NOMO-1 treated with dmso at 0.1 percent for 144 hours (cell line): ENCODE data around the gene ACTR1B.
A peak's percentile ranks its signal among the peaks of the same experiment; 100 is the strongest.
"Not testable (repeated sequence)": the region's sequence is repeated elsewhere in the genome, so short reads cannot be mapped to it uniquely, and the experiment has no call there.

Experiments used
- DNase-seq: peaks from one replicate; lab custom pipeline; 2025; ENCODE audit not compliant: unreplicated experiment; lab: John Stamatoyannopoulos, UW

Gene ACTR1B

DNA sequence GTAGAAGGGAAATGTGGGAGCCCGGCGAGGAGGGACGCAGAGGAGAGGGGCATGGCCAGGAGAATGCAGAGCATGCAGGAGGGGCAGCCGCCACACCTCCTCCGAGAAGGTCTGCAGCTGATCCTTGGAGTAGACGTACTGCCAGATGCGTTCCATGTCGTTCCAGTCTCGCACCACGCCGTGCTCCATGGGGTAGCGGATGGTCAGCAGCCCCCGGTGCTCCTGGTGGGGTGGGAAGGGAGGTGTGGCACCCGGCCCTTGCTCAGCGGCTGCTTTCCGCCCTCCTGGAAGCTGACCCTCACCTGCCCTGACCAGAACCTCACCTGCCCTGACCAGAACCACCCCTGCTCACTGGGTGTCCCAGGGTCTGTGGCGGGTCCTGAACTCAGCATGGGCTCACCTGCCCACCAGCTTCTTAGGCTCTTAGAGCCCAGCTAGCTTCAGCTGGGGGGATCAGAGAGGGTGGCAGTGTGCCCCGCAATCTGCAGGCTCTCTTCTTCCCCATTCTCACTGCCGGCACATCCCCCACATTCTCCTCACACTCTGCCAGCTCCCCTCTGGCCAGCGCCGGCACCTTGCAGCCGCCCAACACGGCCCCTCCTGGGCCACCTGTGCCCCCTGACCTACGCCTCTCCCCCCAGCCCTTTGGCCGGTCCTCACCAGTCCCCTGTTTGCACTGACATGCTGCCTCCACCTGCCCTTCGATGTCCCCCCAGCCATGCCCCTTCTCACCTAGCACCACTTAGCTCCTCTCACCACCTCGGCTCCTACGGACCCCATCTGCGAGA is 4.4 kb downstream of the ACTR1B start:
- no peak for DNase-seq

DNA sequence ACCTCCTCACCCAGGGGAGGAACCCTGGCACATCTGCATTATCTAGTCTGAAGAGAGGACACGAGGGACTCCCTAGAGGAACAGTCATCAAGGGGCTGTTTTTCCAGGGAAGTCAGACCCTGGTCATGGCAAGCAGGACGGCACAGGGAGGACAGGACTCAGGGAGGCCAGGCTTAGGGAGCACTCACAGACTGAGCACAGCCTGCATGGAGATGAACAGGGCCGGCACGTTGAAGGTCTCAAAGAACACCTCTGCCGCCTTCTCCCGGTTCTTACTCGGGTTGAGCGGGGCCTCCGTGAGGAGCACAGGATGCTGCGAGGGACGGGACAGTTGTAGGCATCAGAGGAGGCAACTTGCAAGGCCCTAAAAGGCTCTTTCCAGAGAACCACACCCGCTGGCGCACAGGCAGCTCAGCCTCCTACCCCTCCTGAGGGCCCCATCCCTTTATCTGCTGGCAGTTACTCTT is 5.1 kb downstream of the ACTR1B start:
- DNase-seq = no peak

DNA sequence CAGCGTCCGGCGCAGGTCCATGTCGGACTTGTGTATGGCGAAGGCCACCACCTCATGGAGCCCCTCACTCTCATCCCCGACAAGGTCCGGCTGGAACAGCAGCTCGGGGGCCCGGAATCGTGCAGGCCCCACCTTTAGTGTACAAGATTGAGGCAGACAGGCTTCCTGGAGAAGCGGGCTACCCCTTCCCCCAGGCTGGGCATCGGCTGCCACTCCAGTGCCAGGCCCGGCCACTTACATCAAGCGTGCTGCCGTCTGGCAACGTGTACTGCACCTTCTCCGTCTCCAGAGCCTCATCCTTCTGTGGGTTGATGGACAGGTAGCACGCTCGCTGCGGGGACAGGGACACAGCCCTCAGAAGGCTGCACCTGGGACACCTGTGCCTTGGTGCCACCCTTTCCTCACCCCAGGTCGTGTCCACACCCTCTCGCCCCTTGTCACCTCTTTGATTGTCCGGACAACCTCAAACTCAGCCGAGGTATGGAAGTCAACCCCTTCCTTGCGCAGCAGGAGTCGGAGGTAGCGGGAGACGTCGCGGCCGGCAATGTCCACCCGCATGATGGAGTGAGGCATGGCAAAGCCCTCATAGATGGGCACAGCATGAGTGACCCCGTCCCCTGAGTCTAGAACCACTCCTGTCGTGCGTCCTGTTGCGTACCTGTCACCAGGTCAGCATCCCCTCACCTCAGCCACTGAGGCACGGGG is 5.7 kb downstream of the ACTR1B start:
- no peak for DNase-seq

DNA sequence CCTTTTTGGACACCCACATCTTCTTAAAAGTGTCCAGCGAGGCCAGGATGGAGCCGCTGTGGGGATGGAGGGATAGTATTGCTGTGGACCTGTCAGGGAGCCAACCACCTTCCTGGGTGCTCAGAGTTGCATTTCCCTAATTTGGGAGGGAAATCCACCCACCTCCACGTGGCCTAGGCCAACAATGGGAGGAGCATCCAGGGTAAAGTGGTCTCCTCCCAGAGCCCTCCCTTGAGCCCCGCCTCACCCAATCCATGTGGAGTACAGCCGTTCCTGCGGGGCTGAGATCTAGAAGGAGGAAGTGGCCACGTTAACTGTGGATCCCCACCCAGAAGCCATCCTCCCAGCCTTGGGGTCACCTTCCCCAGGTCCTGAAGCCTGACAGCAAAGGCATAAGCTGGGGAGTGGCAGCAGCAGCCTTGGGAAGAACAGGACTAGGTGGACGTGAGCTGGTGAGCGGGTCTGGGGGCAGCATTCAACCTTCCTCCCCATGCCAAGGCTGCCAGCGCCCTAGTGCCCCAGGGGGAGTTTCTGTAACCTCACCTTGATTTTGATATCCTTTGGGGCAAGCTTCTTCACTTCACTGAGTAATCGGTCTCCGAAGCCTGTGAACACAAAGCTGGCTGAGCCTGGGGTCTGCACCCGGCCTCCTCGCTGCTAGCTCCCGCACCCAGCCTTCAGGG is 6.8 kb downstream of the ACTR1B start:
- no peak for DNase-seq

DNA sequence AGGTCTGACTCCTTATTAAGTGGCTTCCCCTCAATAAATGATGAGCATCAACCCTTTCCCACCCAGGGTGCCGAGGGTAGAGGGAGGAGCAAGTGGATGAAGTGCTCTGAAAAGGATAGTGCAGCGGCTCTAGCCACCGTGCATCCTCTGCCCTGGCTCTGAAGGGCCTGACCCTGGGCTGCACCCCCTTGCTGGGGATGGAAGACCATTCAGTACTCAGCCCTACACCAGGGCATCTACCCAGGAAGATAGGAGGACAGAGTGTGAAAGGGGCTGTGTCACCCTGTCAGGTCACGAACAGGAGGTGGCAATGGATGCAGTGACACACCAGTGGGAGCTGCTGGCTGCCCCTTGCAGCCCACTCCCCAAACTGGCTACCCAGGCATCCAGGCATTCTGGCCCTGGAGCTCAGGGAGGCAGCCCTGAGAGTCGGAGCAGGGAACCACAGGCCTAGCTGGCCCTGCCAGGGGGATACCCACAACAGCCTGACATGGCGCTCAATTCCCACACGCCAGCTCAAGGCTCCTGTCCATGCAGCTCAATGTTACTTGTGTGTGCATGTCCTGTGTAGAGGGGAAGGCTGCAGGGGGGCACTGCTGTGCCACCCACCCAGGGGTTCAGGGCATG is 7.6 kb downstream of the ACTR1B start:
- no peak for DNase-seq

DNA sequence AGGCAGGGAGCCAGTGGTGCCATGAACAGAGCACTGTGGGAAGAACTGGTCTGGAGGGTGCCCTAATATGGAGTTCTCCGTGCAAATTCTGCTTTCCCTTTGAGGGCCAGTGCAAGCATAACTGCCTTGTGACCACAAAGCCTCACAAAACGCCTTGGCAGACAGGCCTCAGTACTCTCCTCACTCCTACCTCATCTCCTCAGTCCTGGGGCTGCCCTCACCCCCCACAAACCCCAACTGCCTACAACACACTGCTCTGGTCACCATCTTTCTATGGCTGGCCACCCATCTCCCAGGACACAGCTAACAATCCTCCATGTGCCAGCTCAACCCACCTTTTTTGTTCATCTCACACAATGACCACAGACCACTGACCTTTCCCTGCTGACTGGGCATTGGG is 9.1 kb downstream of the ACTR1B start:
- no peak for DNase-seq

DNA sequence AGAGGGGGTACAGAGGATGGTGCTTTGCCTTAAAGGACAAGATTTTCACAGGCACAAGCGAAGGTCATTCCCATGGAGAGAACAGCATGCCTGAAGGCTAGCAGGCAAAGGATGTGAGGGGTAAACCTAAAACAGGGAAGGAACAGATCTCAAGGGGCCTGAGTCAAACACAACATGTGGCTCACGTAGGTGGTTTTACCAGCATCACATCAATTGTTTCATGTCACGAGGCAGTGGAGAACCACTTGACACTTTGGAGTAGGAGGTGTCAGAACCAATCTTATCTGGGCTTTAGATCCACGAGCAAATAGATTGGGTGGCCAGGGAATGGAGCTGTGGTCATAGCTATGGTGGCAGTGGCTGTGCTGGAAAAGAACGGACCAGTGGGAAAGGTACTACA is 9.5 kb downstream of the ACTR1B start:
- no peak for DNase-seq

DNA sequence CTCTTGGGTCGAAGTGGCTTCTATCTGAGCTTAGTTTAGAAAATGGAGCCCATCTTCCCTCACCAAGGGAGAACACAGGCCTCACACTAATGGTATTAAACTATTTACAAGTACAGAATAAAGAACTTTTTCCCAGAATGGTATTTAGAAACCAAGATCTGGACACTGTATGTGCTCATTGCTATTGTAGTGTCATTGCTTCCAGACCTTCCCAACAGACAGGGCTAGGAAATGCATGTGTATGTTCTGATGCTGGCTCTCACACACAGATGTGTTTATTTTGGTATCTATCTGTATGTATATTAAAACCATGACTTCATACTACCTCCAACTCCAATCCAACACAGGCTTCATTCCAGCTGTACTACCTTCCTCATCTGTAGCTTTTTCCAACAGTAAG is 10.0 kb downstream of the ACTR1B start:
- DNase-seq = no peak

DNA sequence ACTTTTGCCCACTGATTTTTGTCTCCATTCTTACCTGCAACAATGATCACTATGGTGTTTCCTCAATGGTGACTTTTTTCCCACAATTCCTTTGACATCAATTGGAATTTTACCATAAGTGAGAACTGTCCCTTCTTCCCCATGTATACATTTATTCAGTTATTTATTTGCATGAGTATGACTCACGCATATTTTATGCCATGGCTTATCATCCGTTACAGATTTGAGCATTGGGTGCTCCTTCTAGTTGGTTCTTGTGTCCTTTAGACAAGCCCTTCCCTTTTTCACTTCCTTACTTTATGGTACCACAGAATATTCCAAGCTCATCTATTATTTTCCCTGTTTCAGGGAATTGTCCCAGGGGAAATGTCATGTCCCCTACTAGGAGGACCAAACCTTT is 10.4 kb downstream of the ACTR1B start:
- DNase-seq = no peak

DNA sequence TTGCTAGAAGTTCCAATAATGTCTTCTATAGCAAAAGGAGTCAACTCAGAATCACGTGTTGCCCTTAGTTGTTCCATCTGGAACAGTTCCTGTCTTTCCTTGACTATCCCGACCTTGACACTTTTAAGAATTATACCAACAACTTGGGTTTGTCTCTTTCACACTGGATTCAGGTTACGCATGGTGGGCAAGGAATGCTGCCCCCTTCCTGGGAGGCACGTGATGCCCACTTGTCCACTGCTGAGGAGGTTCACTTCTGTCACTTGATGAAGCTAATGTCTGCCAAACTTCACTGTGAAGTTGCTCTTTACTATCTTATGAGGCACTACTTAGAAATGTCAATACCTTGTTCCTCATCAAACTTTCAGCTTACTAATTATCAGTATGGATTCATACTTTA is 12.7 kb downstream of the ACTR1B start:
- no peak for DNase-seq

DNA sequence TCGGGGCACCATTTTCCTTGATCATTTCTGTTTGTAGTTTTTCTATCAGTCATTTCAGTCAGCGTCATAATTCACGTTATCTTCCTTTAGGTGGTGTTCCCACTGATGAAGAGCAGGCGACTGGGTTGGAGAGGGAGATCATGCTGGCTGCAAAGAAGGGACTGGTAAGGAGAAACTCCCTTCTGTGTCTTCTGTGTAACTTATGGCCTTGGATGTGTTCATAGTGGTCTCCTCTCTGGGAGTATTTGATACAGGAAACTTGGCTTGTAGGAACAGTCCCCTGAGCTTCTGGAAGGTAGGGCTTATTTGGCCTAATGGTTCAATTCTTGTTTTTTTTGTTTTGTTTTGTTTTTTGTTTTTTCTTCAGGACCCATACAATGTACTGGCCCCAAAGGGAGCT is 16.9 kb downstream of the ACTR1B start:
- no peak for DNase-seq

DNA sequence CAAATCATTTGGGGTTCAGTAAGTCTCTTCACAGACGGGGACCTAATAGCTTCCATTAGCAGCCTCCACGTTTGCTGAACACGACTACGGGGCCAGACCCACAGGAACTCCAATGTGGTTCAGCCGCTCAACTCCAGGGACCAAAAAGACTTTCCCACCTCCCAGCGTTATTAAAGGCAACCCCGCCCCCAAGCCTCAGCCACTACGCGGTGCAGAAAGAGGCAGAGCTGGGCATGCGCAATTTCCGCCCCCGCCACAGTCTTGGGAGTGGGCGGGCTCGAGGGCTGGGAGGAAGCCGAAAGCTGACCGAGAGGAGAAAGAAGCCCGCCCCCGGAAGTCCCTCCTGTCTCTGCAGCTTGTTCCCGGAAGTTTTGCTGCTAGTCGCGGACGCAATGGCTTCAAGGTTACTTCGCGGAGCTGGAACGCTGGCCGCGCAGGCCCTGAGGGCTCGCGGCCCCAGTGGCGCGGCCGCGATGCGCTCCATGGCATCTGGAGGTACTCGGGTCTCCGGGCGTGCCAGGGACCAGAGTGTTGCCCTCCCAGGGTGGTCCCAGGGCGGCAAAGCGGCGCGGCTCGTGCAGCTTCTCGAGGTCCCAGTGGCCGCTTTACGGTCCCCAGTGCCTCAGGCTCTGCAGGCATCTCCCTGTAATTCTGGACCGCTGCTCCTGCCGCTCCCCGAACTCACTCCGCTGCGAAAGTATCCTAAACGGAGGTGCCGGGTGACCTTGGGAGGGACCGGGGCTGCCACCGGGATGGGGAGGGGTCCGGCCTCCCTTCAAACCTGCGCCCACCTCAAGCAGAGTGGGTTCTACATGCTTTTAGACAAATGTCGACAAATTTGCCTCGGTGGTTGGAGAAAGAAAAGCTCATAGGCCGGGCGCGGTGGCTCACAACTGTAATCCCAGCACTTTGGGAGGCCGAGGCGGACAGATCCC is 17.9 kb downstream of the ACTR1B start, which contains the start of gene COX5B:
Gene COX5B (plus strand): TSS at position 368 of the 935 bp plus-strand sequence. CDS start 25 bp downstream, at position 393.
- DNase-seq = peak; percentile 98

DNA sequence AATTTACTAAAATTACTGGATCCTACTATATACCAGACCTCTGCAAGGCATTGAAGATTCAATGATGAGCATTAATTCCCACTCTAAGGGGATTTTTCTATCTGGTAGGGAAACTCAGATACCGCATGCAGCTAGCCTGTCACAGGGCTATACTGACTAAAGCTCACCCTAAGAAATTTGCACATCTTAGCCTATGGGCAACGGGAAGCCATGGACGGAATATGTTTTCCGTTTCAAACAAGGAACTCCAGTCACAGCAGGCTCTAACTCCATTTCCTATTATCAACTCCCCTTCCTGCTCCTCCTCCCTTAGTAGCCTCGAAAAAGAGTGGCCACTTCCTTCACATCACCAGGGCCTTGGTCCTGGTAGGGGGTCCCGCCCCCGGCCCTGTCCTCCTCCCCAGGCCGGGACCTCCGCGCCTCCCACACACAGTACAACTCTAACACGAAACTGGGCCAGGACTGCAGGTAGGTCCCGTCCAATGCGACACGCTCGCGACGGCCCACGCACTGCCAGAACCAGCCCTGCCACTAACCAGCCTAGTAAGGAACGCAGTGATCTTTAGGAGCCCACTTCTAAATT is 18.6 kb downstream of the ACTR1B start:
- peak; percentile 38 for DNase-seq

DNA sequence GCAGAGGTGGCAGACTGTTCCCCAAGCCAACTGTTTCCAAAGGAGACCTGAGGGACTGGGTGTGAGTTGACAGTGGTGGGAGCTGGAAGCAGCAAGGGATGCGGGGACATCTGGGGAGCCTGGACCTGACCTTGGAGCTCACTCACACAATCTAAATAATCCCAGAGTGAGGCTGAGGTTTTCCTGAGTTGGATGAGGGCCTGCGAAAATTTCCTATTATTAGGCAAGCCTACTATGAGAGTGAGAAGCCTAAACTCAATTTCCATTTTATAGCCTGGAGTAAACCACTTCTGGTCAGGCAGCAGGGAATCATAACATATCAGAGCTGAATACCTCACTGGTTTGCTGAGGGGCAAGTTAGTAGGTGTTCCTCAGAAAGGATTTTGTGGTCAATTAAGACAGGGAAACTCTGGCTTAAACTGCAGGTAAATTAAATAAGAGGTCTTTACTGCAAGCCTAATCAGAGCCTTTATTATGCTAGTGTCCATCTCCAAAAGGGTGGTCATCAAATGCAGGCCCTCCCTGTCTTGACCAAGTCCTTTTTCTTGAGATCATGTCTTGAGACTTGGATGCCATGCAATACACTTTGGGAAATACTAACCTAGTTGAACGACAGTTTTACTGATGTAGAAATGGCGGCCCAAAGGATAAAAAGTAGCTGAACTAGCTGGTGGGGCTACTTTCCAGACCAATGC is 19.7 kb downstream of the ACTR1B start:
- no peak for DNase-seq

DNA sequence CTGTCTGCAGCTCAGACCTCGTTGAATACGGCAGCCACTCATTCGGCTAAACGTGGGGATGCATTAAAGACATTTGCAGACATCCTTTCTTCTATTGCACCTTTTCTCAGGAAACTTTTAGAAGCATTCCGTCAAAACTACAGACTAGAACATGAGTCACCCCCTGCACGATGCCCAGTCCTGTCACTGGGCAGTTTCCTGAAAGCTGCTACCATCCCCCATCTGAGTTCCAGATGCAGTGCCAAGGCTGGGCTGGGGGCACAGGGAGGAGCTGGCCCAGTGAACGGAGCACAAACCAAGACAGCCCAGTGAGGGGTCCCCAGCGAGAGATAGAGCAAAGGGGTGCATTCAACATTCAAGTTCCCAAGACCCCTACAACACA is 37.8 kb downstream of the ACTR1B start:
- DNase-seq = not testable (repeated sequence)

DNA sequence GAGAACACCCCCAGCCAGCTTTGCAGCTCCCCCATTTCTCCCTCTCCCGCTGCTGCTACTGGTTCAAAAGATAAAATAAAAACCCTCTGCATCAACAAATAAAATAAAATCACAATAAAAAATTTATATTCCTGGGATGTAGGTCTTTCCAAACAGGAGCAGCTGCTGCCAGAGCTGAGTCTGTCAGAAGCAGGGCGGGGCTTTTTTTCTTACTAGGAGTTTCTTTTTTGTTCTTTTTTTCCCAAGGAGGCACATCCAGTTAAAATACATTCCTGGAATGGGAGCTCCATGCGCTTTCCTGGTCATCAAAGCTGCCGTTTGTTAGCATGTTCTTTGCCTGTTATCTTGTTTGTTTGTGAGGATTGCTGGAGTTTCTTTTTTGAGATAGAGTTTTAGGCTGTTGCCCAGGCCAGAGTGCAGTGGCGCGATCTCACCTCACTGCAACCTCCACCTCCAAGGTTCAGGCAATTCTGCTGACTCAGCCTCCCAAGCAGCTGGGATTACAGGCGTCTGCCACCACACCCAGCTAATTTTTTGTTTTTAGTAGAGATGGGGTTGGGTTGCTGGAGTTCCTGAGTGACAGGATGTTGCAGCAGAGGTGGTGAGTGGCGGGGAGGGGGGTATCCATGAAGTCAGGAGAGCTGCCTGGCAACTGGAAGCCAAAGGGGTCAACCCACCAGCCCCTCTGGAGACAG is 38.3 kb downstream of the ACTR1B start:
- DNase-seq = not testable (repeated sequence)

DNA sequence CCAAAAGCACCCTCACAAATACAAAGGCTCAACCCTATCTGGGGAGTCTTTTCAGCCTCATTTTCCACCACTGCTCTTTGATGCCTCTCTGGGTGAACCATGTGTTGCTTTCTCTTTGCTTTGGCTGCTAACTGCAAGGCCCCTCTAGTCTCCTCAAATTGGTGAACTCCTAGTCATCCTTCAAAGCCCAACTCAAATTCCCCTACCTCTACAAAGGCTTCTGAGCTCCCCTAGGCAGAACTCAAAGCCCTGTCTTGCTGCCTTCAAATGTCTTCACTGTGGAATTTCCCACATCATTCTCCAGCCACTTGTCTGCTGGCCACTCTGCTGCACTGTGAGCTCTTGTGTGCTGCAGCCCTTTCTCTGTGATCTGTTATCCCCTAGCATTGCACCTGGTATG is 40.9 kb downstream of the ACTR1B start:
- not testable (repeated sequence) for DNase-seq

DNA sequence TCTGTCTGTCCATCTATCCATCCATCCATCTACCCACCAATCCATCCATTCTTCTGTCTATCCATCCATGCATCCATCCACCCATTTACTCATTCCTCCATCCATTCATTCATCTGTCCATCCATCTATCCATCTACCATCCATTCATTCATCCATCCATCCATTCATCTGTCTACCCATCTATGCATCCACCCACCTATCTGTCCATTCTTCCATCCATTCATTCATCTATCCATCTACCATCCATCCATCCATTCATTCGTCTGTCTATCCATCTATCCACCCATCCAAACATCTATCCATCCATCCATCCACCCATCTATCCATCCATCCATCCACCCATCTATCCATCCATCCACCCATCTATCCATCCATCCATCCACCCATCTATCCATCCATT is 43.4 kb downstream of the ACTR1B start:
- not testable (repeated sequence) for DNase-seq
